Gastroesophageal sphincter (tissue), 4 donors: Measurements from ENCODE around the gene XXYLT1. TPM values are rescaled to one million over a fixed set of nuclear protein-coding genes. Genes with fewer than 3 reads are reported as not detected.

Source experiments
- ATAC-seq: fragments of 150-250 bp; one replicate; pipeline ENCODE4 v1.9.1; 2016; ENCODE audit warnings: mild to moderate bottlenecking, moderate library complexity
- H3K27ac ChIP-seq, 4 donors: fragments of 200-600 bp; sonication (generic) in 3 of 4; 1 replicate in 3 of 4; 2 replicates in 1 of 4; pipeline ENCODE4 v1.5.1; 2016 to 2019
- H3K27me3 ChIP-seq: fragments of 200-600 bp; sonication (generic); one replicate; pipeline ENCODE4 v1.5.1; 2019
- H3K36me3 ChIP-seq, 2 donors: fragments of 200-600 bp; sonication (generic); one replicate each; pipeline ENCODE4 v1.5.1; 2019; ENCODE audit warnings: control low read depth in 1 of 2
- H3K4me1 ChIP-seq, 3 donors: fragments of 200-600 bp; sonication (generic); 1 replicate in 2 of 3; 2 replicates in 1 of 3; pipeline ENCODE4 v1.5.1; 2016 to 2019; ENCODE audit warnings: control low read depth in 2 of 3
- H3K4me3 ChIP-seq, 2 donors: fragments of 200-600 bp; sonication (generic); one replicate each; pipeline ENCODE4 v1.5.1; 2019; ENCODE audit warnings: mild to moderate bottlenecking in 1 of 2, moderate library complexity in 1 of 2
- H3K9me3 ChIP-seq, 3 donors: fragments of 200-600 bp; sonication (generic); one replicate each; pipeline ENCODE4 v1.5.1; 2017 to 2019; ENCODE audit warnings: control low read depth in 2 of 3
- EP300 ChIP-seq: sonication (generic); formaldehyde crosslinking; IDR thresholded peaks from one replicate; pipeline ENCODE4 v1.6.1; 2017; ENCODE audit warnings: antibody characterized with exemption, mild to moderate bottlenecking
- POLR2A ChIP-seq, 2 donors: fragments of 450-650 bp; IDR thresholded peaks; one replicate each; pipeline ENCODE4 v1.6.1; 2017; ENCODE audit warnings: antibody characterized with exemption in 2 of 2, mild to moderate bottlenecking in 2 of 2, moderate library complexity in 1 of 2
- POLR2AphosphoS5 ChIP-seq: sonication (generic); formaldehyde crosslinking; IDR thresholded peaks from one replicate; pipeline ENCODE4 v1.6.1; 2017; ENCODE audit warnings: antibody characterized with exemption
- WGBS, 2 donors: methylation state at CpG; one replicate each; pipeline ENCODE4 v1.1.5; 2018; ENCODE audit warnings: low coverage in 1 of 2; 5-methylcytosine and 5-hydroxymethylcytosine counted together
- total RNA-seq, 4 donors: library from RNA; depleted of rRNA; stranded (reverse); fragments of >200 nt; gene quantifications; one replicate each; pipeline ENCODE4 v1.1.0, GENCODE V29; 2016
- TF ChIP-seq, protein P1 (sequence below), 4 experiments: fragments of 200-600 bp in 2 of 4; fragments of 450-650 bp in 2 of 4; sonication (generic) in 1 of 4; IDR thresholded peaks; one replicate each; pipeline ENCODE4 v1.5.1; 2017 to 2019; ENCODE audit warnings: antibody characterized with exemption in 4 of 4, mild to moderate bottlenecking in 2 of 4, moderate library complexity in 2 of 4

XXYLT1 gene
- total RNA-seq, 4 donors from 2014 or later, result 10.1 to 14.0 (median 12.5) TPM

DNA sequence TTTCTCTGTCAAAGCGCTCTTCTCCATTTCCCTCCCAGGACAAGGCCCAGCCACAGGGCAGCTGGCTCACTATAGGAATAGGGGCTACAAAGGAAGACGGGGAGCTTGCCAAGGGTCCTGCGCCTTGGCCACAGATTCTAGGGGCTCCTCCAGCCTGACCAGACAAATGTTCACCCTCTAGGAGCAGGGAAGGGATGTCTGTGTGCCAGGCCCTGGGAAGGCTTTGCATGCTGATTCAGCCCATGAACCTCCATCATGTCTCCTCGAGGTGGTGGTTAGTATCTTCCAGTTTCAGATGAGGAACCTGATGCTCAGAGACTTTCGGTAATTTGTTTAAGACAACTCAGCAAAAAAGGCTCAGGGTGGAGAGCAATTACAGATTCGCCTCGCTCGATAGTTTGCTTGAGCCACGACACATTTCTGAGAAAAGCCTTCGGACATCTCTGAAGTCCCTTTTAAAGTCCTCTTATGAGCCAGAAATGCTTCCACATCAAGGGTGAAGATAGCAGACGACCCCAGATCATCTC lies 110.0 kb downstream of the XXYLT1 start:
- H3K27ac ChIP-seq, result peak overlapping the region in 3 of 4 donors; percentile 73 to 76 (median 73)
- no peak overlapping the region for H3K4me3 ChIP-seq
- H3K27me3 ChIP-seq, result no peaks in the 10 kb centered on the region
- H3K9me3 ChIP-seq, result no peaks in the 10 kb centered on the region
- WGBS, 2 donors, result 88 to 98% methylated on average over 3 to 11 of the region's 11 CpGs
- TF ChIP-seq POLR2A (IDR thresholded peaks at IDR 0.05), result no peak
- no peak for TF ChIP-seq POLR2AphosphoS5
- TF ChIP-seq, protein P1, sequence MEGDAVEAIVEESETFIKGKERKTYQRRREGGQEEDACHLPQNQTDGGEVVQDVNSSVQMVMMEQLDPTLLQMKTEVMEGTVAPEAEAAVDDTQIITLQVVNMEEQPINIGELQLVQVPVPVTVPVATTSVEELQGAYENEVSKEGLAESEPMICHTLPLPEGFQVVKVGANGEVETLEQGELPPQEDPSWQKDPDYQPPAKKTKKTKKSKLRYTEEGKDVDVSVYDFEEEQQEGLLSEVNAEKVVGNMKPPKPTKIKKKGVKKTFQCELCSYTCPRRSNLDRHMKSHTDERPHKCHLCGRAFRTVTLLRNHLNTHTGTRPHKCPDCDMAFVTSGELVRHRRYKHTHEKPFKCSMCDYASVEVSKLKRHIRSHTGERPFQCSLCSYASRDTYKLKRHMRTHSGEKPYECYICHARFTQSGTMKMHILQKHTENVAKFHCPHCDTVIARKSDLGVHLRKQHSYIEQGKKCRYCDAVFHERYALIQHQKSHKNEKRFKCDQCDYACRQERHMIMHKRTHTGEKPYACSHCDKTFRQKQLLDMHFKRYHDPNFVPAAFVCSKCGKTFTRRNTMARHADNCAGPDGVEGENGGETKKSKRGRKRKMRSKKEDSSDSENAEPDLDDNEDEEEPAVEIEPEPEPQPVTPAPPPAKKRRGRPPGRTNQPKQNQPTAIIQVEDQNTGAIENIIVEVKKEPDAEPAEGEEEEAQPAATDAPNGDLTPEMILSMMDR (IDR thresholded peaks at IDR 0.05), result no peak
- TF ChIP-seq EP300, result no peak
- peaks cover 0 to 51% (median 15%) of the 10 kb centered on the region in 3 donors for H3K4me1 ChIP-seq
- ATAC-seq, result no peak
- H3K36me3 ChIP-seq, result no peaks in the 10 kb centered on the region

DNA sequence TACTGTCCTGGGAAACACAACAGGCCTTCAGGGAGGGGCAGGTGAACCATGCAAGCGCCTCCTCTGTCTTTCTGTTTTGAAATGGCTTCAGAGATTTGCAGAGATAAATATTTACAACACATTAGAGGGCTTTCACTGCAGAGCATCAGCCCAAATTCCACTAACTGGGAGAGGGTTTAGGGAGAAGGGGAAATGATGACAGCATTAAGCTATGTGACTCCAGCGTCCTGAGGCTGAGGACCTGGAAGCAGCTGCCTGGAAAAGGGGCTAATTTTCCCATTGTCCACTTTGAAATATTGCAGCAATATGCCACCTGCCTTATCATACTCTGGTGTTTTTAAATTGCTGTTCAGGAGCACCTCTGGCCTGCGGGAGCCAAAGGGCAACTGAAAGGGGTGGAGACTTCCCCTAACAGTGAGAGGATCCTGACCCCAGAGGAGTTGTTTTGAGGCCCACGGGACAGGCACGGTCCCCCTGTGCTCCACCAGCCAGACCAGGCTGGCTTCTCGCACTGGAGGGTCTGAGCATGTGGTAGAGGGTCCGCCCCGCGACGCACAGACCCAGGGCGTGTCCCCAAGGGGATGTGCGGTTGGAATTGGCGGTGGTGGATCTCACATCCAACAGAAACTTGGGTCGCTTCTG lies 110.6 kb downstream of the XXYLT1 start:
- no peaks in the 10 kb centered on the region for H3K36me3 ChIP-seq
- TF ChIP-seq POLR2AphosphoS5, result peak; percentile 95
- no peak for TF ChIP-seq POLR2A (IDR thresholded peaks at IDR 0.05)
- TF ChIP-seq, protein P1 (IDR thresholded peaks at IDR 0.05), result no peak
- 19 to 89% methylated on average over 3 to 10 of the region's 14 CpGs for WGBS, 2 donors
- ATAC-seq, result peak; percentile 71
- no peaks in the 10 kb centered on the region for H3K9me3 ChIP-seq
- H3K27ac ChIP-seq, result peak overlapping the region in 3 of 4 donors; percentile 73 to 76 (median 73)
- peaks cover 3 to 57% (median 15%) of the 10 kb centered on the region in 3 donors for H3K4me1 ChIP-seq
- no peaks in the 10 kb centered on the region for H3K27me3 ChIP-seq
- H3K4me3 ChIP-seq, result no peak overlapping the region

DNA sequence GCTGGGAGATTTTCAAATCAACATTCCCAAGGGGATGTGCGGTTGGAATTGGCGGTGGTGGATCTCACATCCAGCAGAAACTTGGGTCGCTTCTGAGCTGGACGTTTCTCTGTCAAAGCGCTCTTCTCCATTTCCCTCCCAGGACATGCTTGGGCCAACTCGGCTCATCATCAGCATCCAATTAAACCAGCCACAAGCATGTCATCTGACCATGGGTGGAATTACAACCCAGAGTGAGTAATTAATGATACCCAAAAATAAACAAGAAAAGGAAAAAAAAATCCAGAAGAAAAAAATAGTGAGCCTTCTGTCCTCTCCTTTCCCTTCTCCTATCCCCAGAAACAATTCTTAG lies 111.2 kb downstream of the XXYLT1 start:
- Histone ChIP-seq H3K27ac (peak overlapping the region in 3 of 4 donors; percentile 73 to 76 (median 73)), H3K4me1 (peaks cover 5 to 63% (median 17%) of the 10 kb centered on the region in 3 donors), H3K27me3 (no peaks in the 10 kb centered on the region), H3K9me3 (no peaks in the 10 kb centered on the region), H3K36me3 (no peaks in the 10 kb centered on the region), H3K4me3 (no peak overlapping the region)
- no peak for ATAC-seq
- 92% methylated on average over 6 of the region's 6 CpGs; no CpG with 5 or more reads in 1 of the 2 donors for WGBS, 2 donors
- TF ChIP-seq, protein P1 (IDR thresholded peaks at IDR 0.05), result no peak
- no peak for TF ChIP-seq POLR2A (IDR thresholded peaks at IDR 0.05)
- TF ChIP-seq POLR2AphosphoS5, result no peak
- no peak for TF ChIP-seq EP300

DNA sequence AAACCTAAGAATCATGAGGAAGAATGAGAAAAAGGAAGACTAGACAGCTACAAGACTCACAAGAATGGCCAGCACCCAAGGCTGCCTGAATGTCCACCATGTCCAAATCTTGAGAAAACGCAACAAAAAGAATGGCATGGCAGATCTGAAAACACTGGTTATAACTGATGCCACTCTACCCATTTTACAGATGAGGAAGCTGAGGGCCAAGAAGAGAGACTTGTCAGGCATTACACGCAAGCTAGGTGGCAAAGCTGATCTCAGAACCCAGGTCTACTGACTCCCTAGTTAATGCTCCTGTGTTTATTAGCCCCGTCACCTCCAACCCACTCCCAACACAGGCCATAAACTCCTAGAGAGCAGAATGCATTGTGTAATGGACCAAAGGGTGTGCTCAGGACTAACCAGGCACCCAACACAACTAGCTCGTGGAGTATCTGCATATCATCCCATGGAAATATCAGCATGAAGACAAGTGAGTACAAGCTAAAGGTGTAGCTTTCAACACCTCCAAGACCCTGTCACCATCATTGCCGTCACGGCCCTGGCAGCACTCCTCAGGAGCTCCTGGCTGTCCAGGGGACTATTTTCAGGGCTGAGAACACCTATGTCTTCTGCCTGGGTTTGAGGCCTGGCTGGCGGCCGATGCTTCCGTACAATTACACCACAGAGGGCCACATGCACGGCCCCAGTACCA lies 111.7 kb downstream of the XXYLT1 start:
- H3K9me3 ChIP-seq, result no peaks in the 10 kb centered on the region
- H3K4me1 ChIP-seq, result peaks cover 8 to 68% (median 22%) of the 10 kb centered on the region in 3 donors
- peak overlapping the region in 3 of 4 donors; percentile 73 to 76 (median 73) for H3K27ac ChIP-seq
- no peak for ATAC-seq
- 93% methylated on average over 3 of the region's 10 CpGs for WGBS, 2 donors
- no peak overlapping the region for H3K4me3 ChIP-seq
- no peaks in the 10 kb centered on the region for H3K27me3 ChIP-seq
- H3K36me3 ChIP-seq, result no peaks in the 10 kb centered on the region
- TF ChIP-seq POLR2AphosphoS5 (no peak), EP300 (no peak), POLR2A (IDR thresholded peaks at IDR 0.05) (no peak)
- TF ChIP-seq, protein P1 (IDR thresholded peaks at IDR 0.05), result no peak
